ENCODE measurements around the gene TSPOAP1. TPM values are rescaled to one million over a fixed set of nuclear protein-coding genes. Genes with fewer than 3 reads are reported as not detected.

TSPOAP1 gene
- total RNA-seq, 1 donor from 2014 or later = 101 TPM

DNA sequence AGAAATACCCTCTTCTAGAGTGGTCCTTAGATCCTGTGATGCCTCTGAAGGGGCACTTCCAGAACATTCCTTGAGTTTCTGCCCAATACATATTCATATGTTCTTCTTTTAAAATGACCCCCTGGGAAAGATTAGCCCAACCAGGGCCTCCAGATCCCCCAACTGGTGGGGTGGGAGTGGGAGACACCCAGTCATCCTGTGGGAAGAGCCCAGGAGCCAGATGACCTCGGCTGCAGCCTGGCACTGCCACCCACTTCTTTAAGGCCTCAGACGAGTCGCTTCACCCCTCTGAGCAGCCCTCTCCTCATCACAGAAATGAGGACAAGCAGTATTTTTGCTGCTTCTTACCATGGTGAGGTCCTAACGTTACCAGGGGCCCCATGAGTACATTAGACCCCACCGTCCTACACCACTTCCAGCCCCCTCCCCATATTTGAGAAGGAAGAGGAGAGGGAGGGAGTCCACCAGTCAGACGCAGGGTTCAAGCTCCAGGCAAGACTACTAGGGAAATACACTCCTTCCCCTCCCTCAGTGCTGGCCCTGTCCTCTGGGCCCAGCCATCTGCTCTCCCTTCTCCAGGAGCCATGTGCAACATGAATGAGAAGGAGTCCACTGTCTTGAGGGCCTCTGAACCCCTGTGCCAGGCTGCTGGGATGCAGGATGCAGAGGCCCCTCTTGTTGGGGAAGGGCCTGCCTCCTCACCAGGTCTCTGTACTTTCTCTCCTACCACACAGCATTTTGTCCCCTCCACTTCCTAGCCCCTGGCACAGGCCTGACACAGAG lies 59.6 kb downstream of the TSPOAP1 start:
- no peaks in the 10 kb centered on the region for H3K36me3 Mint-ChIP-seq (ENCODE audit: insufficient read depth)
- H3K9me3 Mint-ChIP-seq (ENCODE audit: low read depth) = no peaks in the 10 kb centered on the region
- H3K4me3 Mint-ChIP-seq (ENCODE audit: low read depth) = no peak overlapping the region
- H3K27me3 Mint-ChIP-seq = peaks cover 23% of the 10 kb centered on the region
- TF ChIP-seq, protein P1, sequence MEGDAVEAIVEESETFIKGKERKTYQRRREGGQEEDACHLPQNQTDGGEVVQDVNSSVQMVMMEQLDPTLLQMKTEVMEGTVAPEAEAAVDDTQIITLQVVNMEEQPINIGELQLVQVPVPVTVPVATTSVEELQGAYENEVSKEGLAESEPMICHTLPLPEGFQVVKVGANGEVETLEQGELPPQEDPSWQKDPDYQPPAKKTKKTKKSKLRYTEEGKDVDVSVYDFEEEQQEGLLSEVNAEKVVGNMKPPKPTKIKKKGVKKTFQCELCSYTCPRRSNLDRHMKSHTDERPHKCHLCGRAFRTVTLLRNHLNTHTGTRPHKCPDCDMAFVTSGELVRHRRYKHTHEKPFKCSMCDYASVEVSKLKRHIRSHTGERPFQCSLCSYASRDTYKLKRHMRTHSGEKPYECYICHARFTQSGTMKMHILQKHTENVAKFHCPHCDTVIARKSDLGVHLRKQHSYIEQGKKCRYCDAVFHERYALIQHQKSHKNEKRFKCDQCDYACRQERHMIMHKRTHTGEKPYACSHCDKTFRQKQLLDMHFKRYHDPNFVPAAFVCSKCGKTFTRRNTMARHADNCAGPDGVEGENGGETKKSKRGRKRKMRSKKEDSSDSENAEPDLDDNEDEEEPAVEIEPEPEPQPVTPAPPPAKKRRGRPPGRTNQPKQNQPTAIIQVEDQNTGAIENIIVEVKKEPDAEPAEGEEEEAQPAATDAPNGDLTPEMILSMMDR (IDR thresholded peaks at IDR 0.05; ENCODE audit: unreplicated experiment) = no peak
- DNase-seq (ENCODE audit: low spot score, unreplicated experiment) = no peak
- no peaks in the 10 kb centered on the region for H3K4me1 Mint-ChIP-seq (ENCODE audit: low read depth)
- no peak overlapping the region for H3K27ac Mint-ChIP-seq

DNA sequence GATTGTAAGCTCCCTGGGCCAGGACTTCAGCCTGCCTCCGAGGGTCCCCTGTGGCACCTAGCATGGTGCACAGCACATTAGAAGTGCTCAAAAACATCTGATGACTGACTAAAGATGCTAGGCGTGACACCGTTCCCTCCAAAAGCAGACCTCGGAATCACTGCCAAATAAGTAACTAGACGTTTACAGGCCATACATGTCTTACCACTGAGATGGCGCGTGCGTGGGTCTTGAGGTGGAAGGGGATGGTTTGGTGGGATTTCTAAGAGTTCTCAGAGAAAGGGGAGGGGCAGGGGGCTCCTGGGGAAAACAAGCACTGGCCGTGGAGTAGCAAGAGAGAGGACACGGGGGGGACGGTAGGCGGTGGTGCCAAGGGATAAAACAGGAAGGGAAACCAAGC lies 60.3 kb downstream of the TSPOAP1 start:
- no peaks in the 10 kb centered on the region for H3K9me3 Mint-ChIP-seq (ENCODE audit: low read depth)
- no peak for DNase-seq (ENCODE audit: low spot score, unreplicated experiment)
- no peaks in the 10 kb centered on the region for H3K36me3 Mint-ChIP-seq (ENCODE audit: insufficient read depth)
- H3K4me3 Mint-ChIP-seq (ENCODE audit: low read depth) = no peak overlapping the region
- TF ChIP-seq, protein P1 (IDR thresholded peaks at IDR 0.05; ENCODE audit: unreplicated experiment) = no peak
- no peak overlapping the region for H3K27ac Mint-ChIP-seq
- H3K4me1 Mint-ChIP-seq (ENCODE audit: low read depth) = no peaks in the 10 kb centered on the region
- H3K27me3 Mint-ChIP-seq = peaks cover 29% of the 10 kb centered on the region

DNA sequence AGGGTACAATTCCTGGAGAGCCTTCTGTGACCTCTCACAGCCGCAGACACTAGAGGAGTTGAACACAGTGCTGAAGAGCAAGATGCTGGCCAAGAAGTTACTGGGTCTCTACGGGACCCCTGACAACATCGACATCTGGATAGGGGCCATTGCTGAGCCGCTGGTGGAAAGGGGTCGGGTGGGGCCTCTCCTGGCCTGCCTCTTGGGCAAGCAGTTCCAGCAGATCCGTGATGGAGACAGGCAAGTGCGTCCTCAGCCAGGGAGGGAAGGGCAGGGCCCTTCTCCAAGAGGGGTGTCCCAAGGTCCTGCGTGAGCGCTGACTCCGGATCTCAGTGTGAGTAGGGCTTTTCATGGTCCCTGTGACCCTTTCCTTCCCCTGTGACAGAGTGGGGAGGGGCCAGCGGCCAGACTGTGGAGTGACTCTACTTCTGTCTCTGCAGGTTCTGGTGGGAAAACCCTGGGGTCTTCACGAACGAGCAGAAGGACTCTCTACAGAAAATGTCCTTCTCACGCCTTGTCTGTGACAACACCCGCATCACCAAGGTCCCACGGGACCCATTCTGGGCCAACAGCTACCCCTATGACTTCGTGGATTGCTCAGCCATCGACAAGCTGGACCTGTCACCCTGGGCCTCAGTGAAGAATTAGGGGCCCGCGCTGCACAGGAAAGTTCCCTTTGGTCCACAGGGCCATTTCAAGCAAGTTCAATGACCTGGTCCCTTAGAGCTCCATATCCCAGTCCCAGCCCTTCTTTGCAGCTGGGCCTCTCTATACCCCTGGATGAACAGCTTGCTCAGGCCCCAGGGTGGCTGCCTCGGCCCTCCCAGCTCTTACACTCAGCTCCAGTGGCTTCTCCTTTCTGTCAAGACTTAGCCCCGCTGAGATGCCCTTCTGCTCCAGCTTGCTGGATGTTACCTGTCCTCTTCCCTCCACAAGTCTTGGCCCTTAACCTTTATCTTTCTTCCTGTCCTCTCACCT lies 61.0 kb downstream of the TSPOAP1 start:
- Mint-ChIP-seq H3K4me3 (ENCODE audit: low read depth) (no peak overlapping the region), H3K4me1 (ENCODE audit: low read depth) (no peaks in the 10 kb centered on the region), H3K9me3 (ENCODE audit: low read depth) (no peaks in the 10 kb centered on the region), H3K27ac (no peak overlapping the region), H3K27me3 (peaks cover 36% of the 10 kb centered on the region), H3K36me3 (ENCODE audit: insufficient read depth) (no peaks in the 10 kb centered on the region)
- TF ChIP-seq, protein P1 (IDR thresholded peaks at IDR 0.05; ENCODE audit: unreplicated experiment) = no peak
- DNase-seq (ENCODE audit: low spot score, unreplicated experiment) = no peak

DNA sequence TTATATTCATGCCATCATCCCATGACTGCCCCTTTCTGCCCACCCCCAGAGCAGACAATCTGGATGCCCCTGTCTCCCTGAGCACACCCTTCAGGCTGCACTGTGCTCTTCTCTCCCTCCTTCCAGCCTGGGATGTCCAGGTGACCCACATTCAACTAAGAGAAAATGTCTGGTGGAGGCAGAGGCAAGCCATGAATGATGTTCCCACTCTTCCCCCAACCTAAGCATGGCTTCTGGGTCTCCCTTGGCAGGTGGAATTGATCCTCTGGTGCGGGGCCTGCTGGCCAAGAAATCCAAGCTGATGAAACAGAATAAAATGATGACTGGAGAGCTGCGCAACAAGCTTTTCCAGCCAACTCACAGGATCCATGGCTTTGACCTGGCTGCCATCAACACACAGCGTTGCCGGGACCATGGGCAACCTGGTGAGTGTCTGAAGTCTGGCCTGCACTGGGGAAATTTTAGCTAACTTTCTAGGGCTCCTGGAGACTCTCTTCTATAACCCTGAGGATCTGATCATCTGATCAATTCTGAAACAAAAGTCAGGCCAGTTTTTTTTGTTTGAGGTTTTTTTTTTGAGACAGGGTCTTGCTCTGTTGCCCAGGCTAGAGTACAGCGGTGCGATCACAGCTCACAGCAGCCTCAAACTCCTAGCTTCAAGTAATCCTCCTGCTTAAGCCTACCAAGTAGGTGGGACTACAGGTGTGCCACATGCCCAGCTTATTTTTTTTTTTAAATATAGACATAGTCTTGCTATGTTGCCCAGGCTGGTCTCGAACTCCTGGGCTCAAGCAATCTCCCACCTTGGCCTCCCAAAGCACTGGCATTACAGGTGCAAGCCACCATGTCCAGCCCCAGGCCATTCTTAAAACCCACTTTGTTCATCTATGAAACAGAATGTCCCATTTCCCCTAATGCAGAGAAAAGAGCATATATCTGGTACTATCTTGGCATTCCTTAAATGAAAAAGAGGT lies 62.4 kb downstream of the TSPOAP1 start:
- DNase-seq (ENCODE audit: low spot score, unreplicated experiment) = no peak
- no peak overlapping the region for H3K27ac Mint-ChIP-seq
- H3K36me3 Mint-ChIP-seq (ENCODE audit: insufficient read depth) = no peaks in the 10 kb centered on the region
- H3K9me3 Mint-ChIP-seq (ENCODE audit: low read depth) = peaks cover under 1% of the 10 kb centered on the region
- H3K4me3 Mint-ChIP-seq (ENCODE audit: low read depth) = no peak overlapping the region
- TF ChIP-seq, protein P1 (IDR thresholded peaks at IDR 0.05; ENCODE audit: unreplicated experiment) = no peak
- H3K4me1 Mint-ChIP-seq (ENCODE audit: low read depth) = no peaks in the 10 kb centered on the region
- H3K27me3 Mint-ChIP-seq = peaks cover 50% of the 10 kb centered on the region

All from progenitor cell of endocrine pancreas (in vitro differentiated cells).